Measurements from ENCODE around the gene DLL3.
A peak's percentile ranks its signal among the peaks of the same experiment; 100 is the strongest.
"Not testable (repeated sequence)": the region's sequence is repeated elsewhere in the genome, so short reads cannot be mapped to it uniquely, and the experiment has no call there.

DLL3 gene

GRCh38 chr19:39474139-39474620 is 24.6 kb upstream of the DLL3 start:
- peak; percentile 92 for TF ChIP-seq CTCF (IDR thresholded peaks at IDR 0.05; ENCODE audit: low read depth, low read length, missing control alignments)
- no peak overlapping the region for H3K4me3 ChIP-seq (replicated peaks; ENCODE audit: low read depth, low read length)
- no peak for DNase-seq (ENCODE audit: extremely low read depth, low read depth)

- no peak for TF ChIP-seq CTCF (IDR thresholded peaks at IDR 0.05; ENCODE audit: low read depth, low read length, missing control alignments)
- DNase-seq (ENCODE audit: extremely low read depth, low read depth): no peak
- no peak overlapping the region for H3K4me3 ChIP-seq (replicated peaks; ENCODE audit: low read depth, low read length)
Measured at GRCh38 chr19:39475748-39476147, 23.0 kb upstream of the DLL3 start.

GRCh38 chr19:39479319-39479801 is 19.4 kb upstream of the DLL3 start:
- not testable (repeated sequence) for DNase-seq (ENCODE audit: extremely low read depth, low read depth); H3K4me3 ChIP-seq (replicated peaks; ENCODE audit: low read depth, low read length)

GRCh38 chr19:39479916-39480315 is 18.8 kb upstream of the DLL3 start:
- peak overlapping the region; percentile 100 for H3K4me3 ChIP-seq (replicated peaks; ENCODE audit: low read depth, low read length)
- no peak for TF ChIP-seq CTCF (IDR thresholded peaks at IDR 0.05; ENCODE audit: low read depth, low read length, missing control alignments)
- no peak for DNase-seq (ENCODE audit: extremely low read depth, low read depth)

GRCh38 chr19:39480337-39481228 is 18.2 kb upstream of the DLL3 start, which contains the start of gene TIMM50:
Gene TIMM50, plus strand, starts transcription at chr19:39480838. Its CDS starts 16 bp downstream, at chr19:39480854.
- no peak for TF ChIP-seq CTCF (IDR thresholded peaks at IDR 0.05; ENCODE audit: low read depth, low read length, missing control alignments)
- peak within 1 kb of the TSS; percentile 100 for H3K4me3 ChIP-seq (replicated peaks; ENCODE audit: low read depth, low read length)
- peak; percentile 88 for DNase-seq (ENCODE audit: extremely low read depth, low read depth)

GRCh38 chr19:39481229-39481545 is 17.6 kb upstream of the DLL3 start:
- DNase-seq (ENCODE audit: extremely low read depth, low read depth): no peak
- TF ChIP-seq CTCF (IDR thresholded peaks at IDR 0.05; ENCODE audit: low read depth, low read length, missing control alignments): no peak
- H3K4me3 ChIP-seq (replicated peaks; ENCODE audit: low read depth, low read length): peak overlapping the region; percentile 100

GRCh38 chr19:39481676-39482075 is 17.1 kb upstream of the DLL3 start:
- no peak for DNase-seq (ENCODE audit: extremely low read depth, low read depth)
- TF ChIP-seq CTCF (IDR thresholded peaks at IDR 0.05; ENCODE audit: low read depth, low read length, missing control alignments): no peak
- peak overlapping the region; percentile 100 for H3K4me3 ChIP-seq (replicated peaks; ENCODE audit: low read depth, low read length)

Measured in HFF-Myc (cell line).